GM06990 (cell line): Measurements from ENCODE around the gene ALPK3.

ENCODE experiments used
- DNase-seq: peaks from one replicate; pipeline ENCODE4 v3.0.0-alpha.2; 2011; ENCODE audit not compliant: insufficient read length; ENCODE audit errors: extremely low read depth
- H3K27me3 ChIP-seq: replicated peaks from 2 replicates; pipeline ENCODE4 v1.6.0; 2011; ENCODE audit warnings: low read length; ENCODE audit not compliant: control insufficient read depth, insufficient read depth
- H3K36me3 ChIP-seq: 2 replicates; pipeline ENCODE4 v1.5.1; 2011; ENCODE audit warnings: low read length; ENCODE audit not compliant: control insufficient read depth, insufficient read depth
- H3K4me3 ChIP-seq: replicated peaks from 2 replicates; pipeline ENCODE4 v1.5.1; 2011; ENCODE audit warnings: low read depth, mild to moderate bottlenecking, control low read depth, low read length
- CTCF ChIP-seq: IDR thresholded peaks from 2 replicates; pipeline ENCODE4 v1.5.1; 2011; ENCODE audit warnings: low read length, control low read depth, mild to moderate bottlenecking, inconsistent platforms; ENCODE audit not compliant: insufficient read depth, poor library complexity, severe bottlenecking

ALPK3 gene

GRCh38 chr15:84819791-84820190, 2.6 kb downstream of the ALPK3 start:
- H3K36me3 ChIP-seq: no peaks in the 10 kb centered on the region
- H3K27me3 ChIP-seq: no peaks in the 10 kb centered on the region; the same call in 1 of the 2 replicates
- no peak for TF ChIP-seq CTCF
- no peak overlapping the region for H3K4me3 ChIP-seq
- no peak for DNase-seq

DNA sequence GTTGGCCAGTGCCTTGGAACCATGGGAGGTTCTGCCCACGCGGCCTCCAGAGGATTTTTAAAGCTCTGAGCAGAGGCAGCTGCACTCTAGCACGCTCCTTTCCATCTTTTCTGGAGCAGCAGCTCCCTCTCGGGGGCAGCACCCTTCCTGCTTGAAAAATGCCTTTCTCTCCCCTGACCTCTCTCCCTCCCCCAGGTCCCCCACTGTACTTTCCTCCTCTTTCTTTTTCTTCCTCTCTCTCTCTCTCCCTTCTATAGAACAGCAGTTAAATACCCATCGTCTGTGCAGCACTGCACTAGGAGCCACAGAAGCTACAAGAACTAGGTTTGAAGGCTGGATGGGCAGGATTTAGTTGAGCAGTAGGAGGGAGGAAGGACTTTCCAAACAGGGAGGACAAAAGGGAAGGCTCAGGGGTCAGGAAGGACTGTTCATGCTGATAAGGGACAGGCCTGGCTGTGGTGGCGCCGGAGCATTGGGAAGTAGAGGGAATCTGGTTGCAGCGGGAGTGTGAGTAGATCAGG, 4.4 kb downstream of the ALPK3 start:
- peak; percentile 9 for TF ChIP-seq CTCF
- DNase-seq: no peak
- no peaks in the 10 kb centered on the region for H3K36me3 ChIP-seq
- H3K27me3 ChIP-seq: no peaks in the 10 kb centered on the region; the same call in 1 of the 2 replicates
- no peak overlapping the region for H3K4me3 ChIP-seq

GRCh38 chr15:84822653-84823281, 5.6 kb downstream of the ALPK3 start:
- H3K27me3 ChIP-seq: no peaks in the 10 kb centered on the region; the same call in 1 of the 2 replicates
- DNase-seq: no peak
- H3K4me3 ChIP-seq: no peak overlapping the region
- TF ChIP-seq CTCF: no peak
- H3K36me3 ChIP-seq: no peaks in the 10 kb centered on the region

DNA sequence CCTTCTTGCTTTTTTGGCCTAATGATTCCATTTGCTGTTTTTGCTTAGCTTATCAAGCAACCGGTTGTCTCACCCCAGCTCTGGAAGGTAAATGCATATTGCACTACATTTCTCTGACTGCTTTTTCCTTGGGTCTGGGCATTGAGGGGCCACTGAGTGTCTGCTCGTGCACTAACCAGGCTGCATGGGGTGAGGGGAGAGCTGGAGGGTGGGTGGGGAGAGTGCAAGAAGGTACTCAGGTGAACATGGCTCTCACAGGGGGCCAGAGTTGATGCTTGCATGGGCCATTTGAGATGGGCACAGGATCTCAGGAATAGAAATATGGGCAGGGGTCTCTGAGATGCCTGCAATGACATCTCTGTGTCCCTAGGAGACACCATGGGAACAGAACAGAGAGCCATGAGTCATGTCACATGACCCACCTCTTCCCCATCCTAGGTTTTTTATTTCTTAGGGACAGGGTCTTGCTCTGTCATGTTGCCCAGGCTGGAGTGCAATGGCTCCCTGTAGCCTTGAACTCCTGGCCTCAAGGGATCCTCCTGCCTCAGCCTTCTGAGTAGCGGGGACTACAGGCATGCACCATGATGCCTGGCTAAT, 6.2 kb downstream of the ALPK3 start:
- TF ChIP-seq CTCF: no peak
- Histone ChIP-seq H3K36me3 (no peaks in the 10 kb centered on the region), H3K4me3 (no peak overlapping the region), H3K27me3 (no peaks in the 10 kb centered on the region; the same call in 1 of the 2 replicates)
- no peak for DNase-seq

GRCh38 chr15:84824260-84825007, 7.3 kb downstream of the ALPK3 start:
- Histone ChIP-seq H3K4me3 (no peak overlapping the region), H3K36me3 (no peaks in the 10 kb centered on the region), H3K27me3 (no peaks in the 10 kb centered on the region; the same call in 1 of the 2 replicates)
- no peak for TF ChIP-seq CTCF
- DNase-seq: no peak
